Thoracic aorta (tissue), 2 donors: ENCODE data around the gene PLA2G6. TPM values are rescaled to one million over a fixed set of nuclear protein-coding genes. Genes with fewer than 3 reads are reported as not detected.

ENCODE experiments used
- ATAC-seq: fragments of 150-250 bp; one replicate; pipeline ENCODE4 v1.8.0; 2017; ENCODE audit warnings: low read depth; ENCODE audit not compliant: insufficient number of reproducible peaks, low FRiP score
- DNase-seq: peaks from one replicate; pipeline ENCODE4 v3.0.0-alpha.2; 2020; ENCODE audit warnings: low spot score
- H3K27ac ChIP-seq, 2 donors: fragments of 200-600 bp; sonication (generic); 1 replicate in 1 of 2; 2 replicates in 1 of 2; pipeline ENCODE4 v1.5.1; 2016; ENCODE audit warnings: mild to moderate bottlenecking in 2 of 2, moderate library complexity in 2 of 2
- H3K27me3 ChIP-seq: fragments of 200-600 bp; sonication (generic); replicated peaks from 2 replicates; pipeline ENCODE4 v1.6.0; 2016; ENCODE audit warnings: mild to moderate bottlenecking; ENCODE audit not compliant: insufficient read depth
- H3K36me3 ChIP-seq: fragments of 200-600 bp; sonication (generic); one replicate; pipeline ENCODE4 v1.5.1; 2016
- H3K4me1 ChIP-seq, 2 donors: fragments of 200-600 bp; sonication (generic); 1 replicate in 1 of 2; 2 replicates in 1 of 2; pipeline versions ENCODE4 v1.5.1 to v1.6.0; 2016; ENCODE audit warnings: low read depth in 2 of 2, mild to moderate bottlenecking in 1 of 2; ENCODE audit not compliant: control insufficient read depth in 1 of 2
- H3K4me3 ChIP-seq: fragments of 200-600 bp; sonication (generic); 2 replicates; pipeline ENCODE4 v1.5.1; 2016; ENCODE audit warnings: mild to moderate bottlenecking
- H3K9me3 ChIP-seq: fragments of 200-600 bp; sonication (generic); 2 replicates; pipeline ENCODE4 v1.5.1; 2016
- CTCF ChIP-seq: fragments of 200-600 bp; sonication (generic); IDR thresholded peaks from one replicate; pipeline ENCODE4 v1.5.1; 2019; ENCODE audit warnings: antibody characterized with exemption
- total RNA-seq, 2 donors: library from RNA; depleted of rRNA; stranded (reverse); fragments of >200 nt; gene quantifications; one replicate each; pipeline versions ENCODE4 v1.1.0 to v1.2.3, GENCODE V29; 2016

Gene PLA2G6
- total RNA-seq, 2 donors from 2014 or later: 27.4 to 50.4 TPM

DNA sequence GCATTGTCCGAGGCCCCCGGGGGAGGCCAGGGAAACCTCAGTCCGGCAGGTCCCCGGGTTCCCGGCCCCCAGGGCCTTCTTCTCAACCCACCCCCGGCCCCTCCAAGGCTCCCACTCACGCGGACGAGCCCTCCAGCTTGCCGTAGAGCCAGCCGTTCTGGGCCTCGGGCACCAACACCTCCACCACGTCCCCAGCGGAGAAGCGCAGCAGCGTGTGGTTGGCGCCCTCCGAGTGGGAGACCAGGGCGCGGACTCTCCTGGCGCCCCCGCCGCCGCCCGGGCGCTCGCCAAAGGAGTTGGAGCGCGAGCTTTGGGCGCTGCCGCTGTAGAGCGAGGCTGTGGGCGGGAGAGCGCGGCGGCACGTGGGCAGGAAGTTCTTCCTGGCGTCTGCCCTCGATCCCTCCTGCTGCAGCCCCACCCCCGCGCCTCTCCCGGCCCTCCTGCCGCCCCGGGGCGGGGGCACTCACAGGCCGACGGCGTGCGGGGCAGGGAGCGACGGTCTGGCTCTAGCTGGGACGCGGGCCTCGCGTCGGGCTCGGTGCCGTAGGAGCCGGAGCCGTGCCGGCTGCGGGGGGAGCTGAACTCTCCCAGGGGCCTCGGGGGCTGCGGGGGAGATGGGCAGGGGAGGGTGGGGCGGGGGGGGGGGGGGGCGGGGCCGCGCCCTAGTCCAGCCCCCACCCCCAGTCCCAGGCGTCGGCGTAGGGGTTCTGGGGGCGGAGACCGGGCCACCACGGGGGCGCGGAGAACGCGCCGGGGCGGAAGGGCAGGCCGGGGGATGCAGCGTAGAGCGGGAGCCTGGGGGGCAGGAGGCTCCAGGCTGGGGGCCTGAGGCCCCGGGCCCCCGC is 92.8 kb downstream of the PLA2G6 start:
- H3K27ac ChIP-seq: no peak overlapping the region
- TF ChIP-seq CTCF: no peak
- DNase-seq (no peak), ATAC-seq (no peak)
- H3K4me1 ChIP-seq: peaks cover 3 to 8% of the 10 kb centered on the region in 2 donors
- no peaks in the 10 kb centered on the region for H3K9me3 ChIP-seq
- peak overlapping the region; percentile 66 for H3K4me3 ChIP-seq
- no peaks in the 10 kb centered on the region for H3K36me3 ChIP-seq
- no peaks in the 10 kb centered on the region for H3K27me3 ChIP-seq

DNA sequence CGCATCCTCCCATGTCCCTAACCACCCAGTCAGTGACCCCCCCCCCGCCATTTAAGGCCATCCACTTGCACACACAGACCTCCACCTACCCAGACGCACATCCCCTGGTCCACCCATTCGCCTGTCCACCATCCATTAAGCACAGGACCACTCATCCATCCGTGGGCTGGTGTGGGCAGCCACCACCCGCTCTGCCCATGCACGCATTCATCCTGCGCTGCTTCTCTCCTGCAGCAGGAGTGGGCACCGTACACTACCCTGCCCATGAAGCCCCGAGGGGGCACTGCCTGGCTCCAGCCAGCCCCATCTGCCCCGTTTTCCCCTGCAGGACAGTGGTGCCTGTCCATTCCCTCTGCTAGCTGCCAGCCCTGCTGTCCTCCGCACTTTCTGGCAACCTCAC is 93.8 kb downstream of the PLA2G6 start:
- peaks cover 3 to 14% of the 10 kb centered on the region in 2 donors for H3K4me1 ChIP-seq
- no peaks in the 10 kb centered on the region for H3K9me3 ChIP-seq
- H3K36me3 ChIP-seq: no peaks in the 10 kb centered on the region
- no peak for ATAC-seq
- H3K4me3 ChIP-seq: no peak overlapping the region
- TF ChIP-seq CTCF: no peak
- H3K27me3 ChIP-seq: no peaks in the 10 kb centered on the region
- DNase-seq: no peak
- no peak overlapping the region for H3K27ac ChIP-seq

DNA sequence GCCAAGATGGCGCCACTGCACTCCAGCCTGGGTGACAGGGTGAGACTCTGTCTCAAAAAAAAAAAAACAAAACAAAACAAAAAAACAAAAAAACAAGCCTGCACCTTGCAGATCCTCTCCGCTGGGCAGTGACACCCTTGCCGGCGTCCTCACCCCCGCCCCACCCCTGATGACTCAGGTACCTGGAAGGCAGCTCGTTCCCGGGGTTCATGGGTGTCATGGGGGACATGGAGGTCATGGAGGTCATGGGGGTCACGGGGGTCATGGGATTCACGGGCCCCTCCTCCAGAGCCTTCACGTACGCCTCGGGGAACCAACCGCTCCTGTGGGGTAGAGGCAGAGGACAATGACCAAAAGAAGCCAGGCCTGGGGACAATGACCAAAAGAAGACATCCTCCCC is 94.7 kb downstream of the PLA2G6 start:
- no peaks in the 10 kb centered on the region for H3K27me3 ChIP-seq
- no peak for TF ChIP-seq CTCF
- no peak overlapping the region for H3K4me3 ChIP-seq
- ATAC-seq (no peak), DNase-seq (no peak)
- H3K36me3 ChIP-seq: no peaks in the 10 kb centered on the region
- no peaks in the 10 kb centered on the region for H3K9me3 ChIP-seq
- H3K27ac ChIP-seq: no peak overlapping the region
- H3K4me1 ChIP-seq: peaks cover 7 to 23% of the 10 kb centered on the region in 2 donors

GRCh38 chr22:38086001-38086845 is 95.4 kb downstream of the PLA2G6 start:
- Histone ChIP-seq H3K9me3 (no peaks in the 10 kb centered on the region), H3K4me1 (peaks cover 12 to 30% of the 10 kb centered on the region in 2 donors), H3K36me3 (no peaks in the 10 kb centered on the region), H3K27me3 (no peaks in the 10 kb centered on the region), H3K27ac (no peak overlapping the region), H3K4me3 (no peak overlapping the region)
- ATAC-seq: no peak
- no peak for DNase-seq
- TF ChIP-seq CTCF: no peak

DNA sequence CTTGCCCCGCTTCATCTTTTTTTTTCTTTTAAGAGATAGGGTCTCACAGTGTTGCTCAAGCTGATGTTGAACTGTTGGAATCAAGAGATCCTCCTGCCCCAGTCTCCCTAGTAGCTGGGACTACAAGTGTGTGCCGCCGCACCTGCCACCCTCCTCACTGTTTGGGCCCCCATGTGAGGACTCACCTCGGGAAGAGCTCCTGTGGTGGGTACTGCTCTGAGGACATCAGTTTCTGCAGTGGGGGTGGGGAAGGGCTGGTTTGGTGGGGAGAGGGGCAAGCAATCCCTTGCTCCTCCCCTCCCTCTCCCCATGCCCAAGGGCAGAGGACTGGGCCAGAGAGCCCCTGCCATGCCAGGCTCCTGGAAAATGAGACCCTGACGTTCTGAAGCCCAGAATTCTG is 96.1 kb downstream of the PLA2G6 start:
- Histone ChIP-seq H3K4me1 (peaks cover 15 to 35% of the 10 kb centered on the region in 2 donors), H3K36me3 (no peaks in the 10 kb centered on the region), H3K27me3 (no peaks in the 10 kb centered on the region), H3K4me3 (no peak overlapping the region), H3K9me3 (no peaks in the 10 kb centered on the region), H3K27ac (no peak overlapping the region)
- ATAC-seq (no peak), DNase-seq (no peak)
- TF ChIP-seq CTCF: no peak
